Measurements from ENCODE around the gene NOP9. TPM values are rescaled to one million over a fixed set of nuclear protein-coding genes. Genes with fewer than 3 reads are reported as not detected.
A peak's percentile ranks its signal among the peaks of the same experiment; 100 is the strongest.

The NOP9 gene
- total RNA-seq, 4 donors from 2014 or later: 18.8 to 20.9 (median 19.3) TPM

DNA sequence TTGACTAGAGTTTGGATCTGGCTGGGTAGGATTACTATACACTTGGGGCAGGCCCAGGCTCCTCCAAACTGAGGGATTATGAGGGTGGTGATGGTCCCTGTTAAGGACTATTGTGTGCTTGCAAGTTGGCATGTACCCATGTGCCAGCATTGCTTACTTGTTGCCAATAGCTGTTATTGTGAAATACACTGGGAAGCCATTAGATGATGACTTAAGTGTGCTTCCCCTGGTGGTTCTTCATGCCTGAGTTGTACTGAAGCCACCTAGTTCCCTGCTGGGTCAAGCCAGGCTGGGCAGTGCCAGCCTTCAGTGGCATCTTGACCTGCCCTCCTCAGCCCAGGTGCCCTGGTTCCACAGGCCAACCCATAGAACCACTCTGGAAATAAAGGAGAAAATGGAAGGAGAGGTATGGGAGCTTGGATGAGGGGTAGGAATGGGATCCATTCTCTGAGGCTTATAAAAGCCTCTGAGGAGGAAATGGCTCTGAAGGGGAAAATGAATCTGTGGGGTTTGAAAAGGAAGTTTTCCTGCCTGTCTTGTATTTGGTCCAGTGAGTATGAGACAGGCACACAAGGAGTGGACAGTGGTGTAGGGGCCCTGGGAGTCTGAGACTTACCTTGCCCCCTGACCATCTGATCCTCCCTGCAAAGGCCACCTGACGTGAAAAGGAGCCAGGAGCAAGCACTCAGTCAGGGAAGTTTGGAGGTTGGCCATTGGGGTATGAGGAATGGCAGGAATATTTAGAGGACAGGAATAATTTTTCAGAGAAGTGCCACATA lies 12.4 kb downstream of the NOP9 start:
- TF ChIP-seq EP300 (IDR thresholded peaks at IDR 0.05; ENCODE audit: low read depth) (no peak), POLR2AphosphoS5 (IDR thresholded peaks at IDR 0.05) (no peak), POLR2A (IDR thresholded peaks at IDR 0.05) (no peak)
- TF ChIP-seq, protein P1, sequence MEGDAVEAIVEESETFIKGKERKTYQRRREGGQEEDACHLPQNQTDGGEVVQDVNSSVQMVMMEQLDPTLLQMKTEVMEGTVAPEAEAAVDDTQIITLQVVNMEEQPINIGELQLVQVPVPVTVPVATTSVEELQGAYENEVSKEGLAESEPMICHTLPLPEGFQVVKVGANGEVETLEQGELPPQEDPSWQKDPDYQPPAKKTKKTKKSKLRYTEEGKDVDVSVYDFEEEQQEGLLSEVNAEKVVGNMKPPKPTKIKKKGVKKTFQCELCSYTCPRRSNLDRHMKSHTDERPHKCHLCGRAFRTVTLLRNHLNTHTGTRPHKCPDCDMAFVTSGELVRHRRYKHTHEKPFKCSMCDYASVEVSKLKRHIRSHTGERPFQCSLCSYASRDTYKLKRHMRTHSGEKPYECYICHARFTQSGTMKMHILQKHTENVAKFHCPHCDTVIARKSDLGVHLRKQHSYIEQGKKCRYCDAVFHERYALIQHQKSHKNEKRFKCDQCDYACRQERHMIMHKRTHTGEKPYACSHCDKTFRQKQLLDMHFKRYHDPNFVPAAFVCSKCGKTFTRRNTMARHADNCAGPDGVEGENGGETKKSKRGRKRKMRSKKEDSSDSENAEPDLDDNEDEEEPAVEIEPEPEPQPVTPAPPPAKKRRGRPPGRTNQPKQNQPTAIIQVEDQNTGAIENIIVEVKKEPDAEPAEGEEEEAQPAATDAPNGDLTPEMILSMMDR (IDR thresholded peaks at IDR 0.05): no peak
- no peaks in the 10 kb centered on the region for H3K36me3 ChIP-seq
- peaks cover 3% of the 10 kb centered on the region for H3K27me3 ChIP-seq
- peak overlapping the region; percentile 81 to 90 (median 86) for H3K27ac ChIP-seq
- DNase-seq: no peak
- WGBS, 2 donors (ENCODE audit: low coverage in 1 of 2): 92% methylated on average over 1 of the region's 1 CpG; no CpG with 5 or more reads in 1 of the 2 donors
- peak overlapping the region in 2 of 4 donors; percentile 45 to 58 for H3K4me3 ChIP-seq
- peaks cover 19 to 79% (median 55%) of the 10 kb centered on the region in 4 donors for H3K4me1 ChIP-seq
- no peaks in the 10 kb centered on the region for H3K9me3 ChIP-seq
- intact Hi-C loops (cut with DNase I; ENCODE audit: low total_unique reads): no loop called here
- in situ Hi-C loops (cut with MboI; ENCODE audit: low pct_ligation_motif_present in 1 of 4, low pct_unique_long_range_greater_than_20kb in 1 of 4, low sequenced_read_pairs in 3 of 4): no loop called here

DNA sequence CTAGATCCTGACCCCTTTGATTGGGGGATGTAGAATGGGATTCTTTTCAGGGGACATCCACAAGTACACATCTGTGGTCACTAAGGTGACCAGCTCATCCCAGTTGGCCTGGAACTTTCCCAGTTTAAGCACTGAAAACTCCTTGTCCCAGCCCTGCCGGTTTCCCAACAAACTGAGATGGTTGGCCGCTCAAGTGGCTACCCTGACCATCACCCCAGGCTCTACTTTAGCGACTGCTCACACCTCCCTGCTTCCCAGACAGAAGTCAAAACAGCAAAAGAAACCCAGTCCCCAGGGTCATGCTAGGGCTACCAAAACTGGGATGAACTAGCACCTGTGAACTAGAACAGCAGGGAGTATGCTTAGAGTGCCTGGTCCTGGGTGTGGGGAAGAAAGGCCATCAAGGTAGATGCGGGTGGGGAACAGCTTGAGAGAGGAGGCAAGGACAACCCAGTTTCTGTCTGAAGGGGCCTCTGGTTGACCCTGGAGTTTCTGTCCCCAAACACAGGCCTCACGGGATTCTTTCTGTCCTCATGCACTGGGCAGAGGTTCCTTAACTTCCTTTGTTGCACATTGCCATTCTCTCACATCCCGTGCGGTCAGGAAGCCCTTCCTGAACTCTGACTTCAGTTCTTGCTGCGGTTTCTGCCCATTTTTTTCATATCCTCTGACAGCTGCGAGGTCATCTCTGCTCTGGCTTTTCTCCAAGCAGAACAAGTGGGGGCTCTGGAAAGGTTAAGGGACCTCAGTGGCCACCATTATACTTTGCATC lies 13.3 kb downstream of the NOP9 start:
- Histone ChIP-seq H3K4me3 (no peak overlapping the region), H3K27me3 (peaks cover 7% of the 10 kb centered on the region), H3K9me3 (no peaks in the 10 kb centered on the region), H3K36me3 (no peaks in the 10 kb centered on the region), H3K4me1 (peaks cover 19 to 70% (median 46%) of the 10 kb centered on the region in 4 donors), H3K27ac (peak overlapping the region; percentile 81 to 90 (median 86))
- 59 to 71% methylated on average over 4 to 9 of the region's 9 CpGs for WGBS, 2 donors (ENCODE audit: low coverage in 1 of 2)
- peak; percentile 62 for DNase-seq
- in situ Hi-C loops (cut with MboI; ENCODE audit: low pct_ligation_motif_present in 1 of 4, low pct_unique_long_range_greater_than_20kb in 1 of 4, low sequenced_read_pairs in 3 of 4): no loop called here
- intact Hi-C loops (cut with DNase I; ENCODE audit: low total_unique reads): no loop called here
- TF ChIP-seq, protein P1 (IDR thresholded peaks at IDR 0.05): no peak
- TF ChIP-seq POLR2AphosphoS5 (IDR thresholded peaks at IDR 0.05): peak in 1 of 3 donors; percentile 28

DNA sequence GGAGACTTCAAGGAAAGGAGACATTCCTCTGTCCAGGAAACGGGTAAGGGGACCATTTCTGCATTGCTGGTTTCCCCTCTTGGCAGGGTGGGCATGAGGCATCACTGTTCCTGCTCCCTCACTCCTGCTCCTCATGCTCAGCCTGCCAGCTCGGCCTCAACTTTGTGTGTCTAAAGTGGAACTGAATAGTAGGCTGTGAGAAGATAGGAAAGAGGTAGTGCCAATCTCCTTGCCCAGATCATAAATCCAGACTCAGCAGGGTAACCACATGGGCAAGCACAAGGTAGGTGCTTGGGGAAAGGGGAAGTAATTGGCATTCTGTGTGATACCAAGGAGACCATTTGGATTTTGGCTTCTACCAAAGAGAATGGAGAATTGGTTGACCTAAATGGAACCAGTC lies 14.3 kb downstream of the NOP9 start:
- no peaks in the 10 kb centered on the region for H3K9me3 ChIP-seq
- intact Hi-C loops (cut with DNase I; ENCODE audit: low total_unique reads): no loop called here
- TF ChIP-seq EP300 (IDR thresholded peaks at IDR 0.05; ENCODE audit: low read depth) (no peak), POLR2AphosphoS5 (IDR thresholded peaks at IDR 0.05) (no peak), POLR2A (IDR thresholded peaks at IDR 0.05) (no peak)
- TF ChIP-seq, protein P1 (IDR thresholded peaks at IDR 0.05): no peak
- in situ Hi-C loops (cut with MboI; ENCODE audit: low pct_ligation_motif_present in 1 of 4, low pct_unique_long_range_greater_than_20kb in 1 of 4, low sequenced_read_pairs in 3 of 4): no loop called here
- H3K4me1 ChIP-seq: peaks cover 19 to 60% (median 38%) of the 10 kb centered on the region in 4 donors
- peak overlapping the region in 3 of 4 donors; percentile 81 to 90 (median 82) for H3K27ac ChIP-seq
- 78% methylated on average over 2 of the region's 2 CpGs; no CpG with 5 or more reads in 1 of the 2 donors for WGBS, 2 donors (ENCODE audit: low coverage in 1 of 2)
- no peaks in the 10 kb centered on the region for H3K36me3 ChIP-seq
- no peak for DNase-seq
- H3K4me3 ChIP-seq: no peak overlapping the region
- H3K27me3 ChIP-seq: peaks cover 15% of the 10 kb centered on the region

All from transverse colon (tissue), 4 donors.